Measurements from ENCODE around the gene NPRL2. TPM values are rescaled to one million over a fixed set of nuclear protein-coding genes. Genes with fewer than 3 reads are reported as not detected.

The NPRL2 gene
- total and polyA plus RNA-seq, 2 experiments from 2014 or later, result 17.9 to 28.9 TPM

- Histone ChIP-seq H2AFZ (no peak overlapping the region), H3K4me3 (no peak overlapping the region), H3K36me3 (ENCODE audit: low read depth) (no peaks in the 10 kb centered on the region), H3K9me2 (ENCODE audit: insufficient read depth) (no peaks in the 10 kb centered on the region), H3K4me2 (ENCODE audit: unreplicated experiment) (no peak overlapping the region), H3F3A (ENCODE audit: insufficient read depth) (peaks cover 5% of the 10 kb centered on the region), H3K27ac (no peak overlapping the region), H3K9me3 (ENCODE audit: low read depth) (no peaks in the 10 kb centered on the region), H3K9ac (no peak overlapping the region), H3K4me1 (ENCODE audit: insufficient read depth) (peaks cover 21% of the 10 kb centered on the region), H4K20me1 (ENCODE audit: insufficient read depth) (no peaks in the 10 kb centered on the region), H3K79me2 (ENCODE audit: insufficient read depth) (peaks cover 39% of the 10 kb centered on the region), H3K27me3 (replicated peaks; ENCODE audit: insufficient read depth) (no peaks in the 10 kb centered on the region)
- WGBS, 2 experiments (ENCODE audit: low coverage in 1 of 2, low lambda C conversion rate in 2 of 2, missing lambda C conversion rate in 2 of 2), result 63 to 65% methylated on average over 5 of the region's 5 CpGs
- in situ Hi-C loops (cut with MboI), result no loop called here
- TF ChIP-seq EZH2 (IDR thresholded peaks at IDR 0.05; ENCODE audit: insufficient read depth, poor library complexity, severe bottlenecking), result no peak
- TF ChIP-seq EZH2phosphoT487 (IDR thresholded peaks at IDR 0.05; ENCODE audit: insufficient read depth, low read depth), result no peak
- DNase-seq, result no peak
Observed at GRCh38 chr3:50323614-50324199, 26.9 kb downstream of the NPRL2 start.

- Histone ChIP-seq H3K9me2 (ENCODE audit: insufficient read depth) (no peaks in the 10 kb centered on the region), H3K79me2 (ENCODE audit: insufficient read depth) (peaks cover 44% of the 10 kb centered on the region), H3K4me2 (ENCODE audit: unreplicated experiment) (no peak overlapping the region), H3K4me1 (ENCODE audit: insufficient read depth) (peaks cover 17% of the 10 kb centered on the region), H4K20me1 (ENCODE audit: insufficient read depth) (no peaks in the 10 kb centered on the region), H3K36me3 (ENCODE audit: low read depth) (no peaks in the 10 kb centered on the region), H3K27me3 (replicated peaks; ENCODE audit: insufficient read depth) (no peaks in the 10 kb centered on the region), H3F3A (ENCODE audit: insufficient read depth) (no peaks in the 10 kb centered on the region), H3K4me3 (no peak overlapping the region), H3K9ac (no peak overlapping the region), H3K27ac (no peak overlapping the region), H3K9me3 (ENCODE audit: low read depth) (no peaks in the 10 kb centered on the region), H2AFZ (no peak overlapping the region)
- TF ChIP-seq EZH2 (IDR thresholded peaks at IDR 0.05; ENCODE audit: insufficient read depth, poor library complexity, severe bottlenecking) (no peak), EZH2phosphoT487 (IDR thresholded peaks at IDR 0.05; ENCODE audit: insufficient read depth, low read depth) (no peak)
- DNase-seq, result no peak
- in situ Hi-C loops (cut with MboI), result no loop called here
- WGBS, 2 experiments (ENCODE audit: low coverage in 1 of 2, low lambda C conversion rate in 2 of 2, missing lambda C conversion rate in 2 of 2), result 57 to 64% methylated on average over 4 of the region's 4 CpGs
Observed at GRCh38 chr3:50323092-50323600, 27.4 kb downstream of the NPRL2 start.

DNA sequence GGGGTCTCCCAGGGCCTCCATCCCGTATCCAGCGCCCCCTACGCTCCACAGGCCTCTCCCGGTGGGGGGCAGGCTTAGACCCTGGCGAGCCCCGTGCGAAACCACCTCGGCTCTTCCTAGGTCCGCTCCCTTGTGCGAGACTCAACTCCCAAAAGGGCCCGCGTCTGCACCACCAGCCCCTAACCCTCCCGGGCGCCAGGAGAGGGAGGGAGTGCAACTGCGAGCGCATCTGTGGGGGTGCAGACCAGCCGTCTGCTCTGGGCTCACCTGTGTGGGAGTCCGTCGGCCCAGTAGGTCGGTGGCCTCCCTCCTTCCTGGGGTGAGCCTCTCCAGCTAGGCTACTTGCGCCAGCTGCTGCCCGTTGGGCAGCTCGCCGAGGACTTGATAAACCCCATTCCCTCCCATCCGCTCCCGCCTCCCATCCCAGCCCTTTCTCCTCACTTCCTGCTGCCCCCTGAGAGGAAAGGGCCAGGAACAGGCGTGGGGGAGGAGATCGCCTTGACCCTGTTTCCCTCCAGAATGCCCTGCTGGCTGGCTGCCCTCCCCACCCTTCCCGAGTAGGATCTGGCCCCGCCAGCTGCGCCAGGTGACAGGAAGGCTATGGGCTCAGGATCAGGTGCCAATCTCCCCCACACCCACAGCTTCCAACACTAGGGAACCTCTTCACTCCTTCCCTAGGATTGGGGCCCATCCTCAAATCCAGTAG is 28.0 kb downstream of the NPRL2 start, which contains the start of gene HYAL2:
Gene HYAL2, minus strand, starts transcription at position 360 of the 706 bp plus-strand sequence. CDS start 2,256 bp downstream, outside the sequence.
- Histone ChIP-seq H3F3A (ENCODE audit: insufficient read depth) (no peaks in the 10 kb centered on the region), H3K9me3 (ENCODE audit: low read depth) (no peaks in the 10 kb centered on the region), H3K4me2 (ENCODE audit: unreplicated experiment) (peak within 1 kb of the TSS; percentile 91), H4K20me1 (ENCODE audit: insufficient read depth) (no peaks in the 10 kb centered on the region), H3K4me3 (peak within 1 kb of the TSS; percentile 91), H3K9me2 (ENCODE audit: insufficient read depth) (no peaks in the 10 kb centered on the region), H2AFZ (peak within 1 kb of the TSS; percentile 93), H3K9ac (peak within 1 kb of the TSS; percentile 96), H3K36me3 (ENCODE audit: low read depth) (no peaks in the 10 kb centered on the region), H3K27ac (peak within 1 kb of the TSS; percentile 90), H3K4me1 (ENCODE audit: insufficient read depth) (peaks cover 17% of the 10 kb centered on the region), H3K27me3 (replicated peaks; ENCODE audit: insufficient read depth) (no peaks in the 10 kb centered on the region), H3K79me2 (ENCODE audit: insufficient read depth) (peaks cover 41% of the 10 kb centered on the region)
- WGBS, 2 experiments (ENCODE audit: low coverage in 1 of 2, low lambda C conversion rate in 2 of 2, missing lambda C conversion rate in 2 of 2), result 64 to 69% methylated on average over 28 to 31 of the region's 31 CpGs
- DNase-seq, result no peak
- in situ Hi-C loops (cut with MboI), result no loop called here
- no peak for TF ChIP-seq EZH2phosphoT487 (IDR thresholded peaks at IDR 0.05; ENCODE audit: insufficient read depth, low read depth)

DNA sequence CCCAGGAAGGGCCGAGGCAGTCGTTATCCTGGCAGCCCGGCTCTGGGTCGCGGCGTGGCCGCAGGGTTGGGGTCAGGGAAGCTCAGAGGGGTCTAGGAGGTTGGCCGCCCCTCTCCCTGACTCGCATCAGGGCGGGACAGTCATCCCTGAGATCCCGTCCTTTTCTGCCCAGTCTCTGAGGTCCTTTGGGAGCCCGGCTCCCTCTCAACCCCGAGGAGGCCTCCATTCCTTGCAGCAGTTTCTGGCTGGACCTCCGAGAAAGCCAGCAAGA is 28.5 kb downstream of the NPRL2 start:
- H4K20me1 ChIP-seq (ENCODE audit: insufficient read depth), result no peaks in the 10 kb centered on the region
- H3K9me2 ChIP-seq (ENCODE audit: insufficient read depth), result no peaks in the 10 kb centered on the region
- no peaks in the 10 kb centered on the region for H3K27me3 ChIP-seq (replicated peaks; ENCODE audit: insufficient read depth)
- peaks cover 36% of the 10 kb centered on the region for H3K79me2 ChIP-seq (ENCODE audit: insufficient read depth)
- no peak for DNase-seq
- TF ChIP-seq EZH2phosphoT487 (IDR thresholded peaks at IDR 0.05; ENCODE audit: insufficient read depth, low read depth) (no peak), EZH2 (IDR thresholded peaks at IDR 0.05; ENCODE audit: insufficient read depth, poor library complexity, severe bottlenecking) (no peak)
- H3F3A ChIP-seq (ENCODE audit: insufficient read depth), result no peaks in the 10 kb centered on the region
- H3K4me2 ChIP-seq (ENCODE audit: unreplicated experiment), result peak overlapping the region; percentile 91
- peak overlapping the region; percentile 96 for H3K9ac ChIP-seq
- in situ Hi-C loops (cut with MboI), result no loop called here
- H3K4me1 ChIP-seq (ENCODE audit: insufficient read depth), result peaks cover 14% of the 10 kb centered on the region
- H3K4me3 ChIP-seq, result peak overlapping the region; percentile 91
- WGBS, 2 experiments (ENCODE audit: low coverage in 1 of 2, low lambda C conversion rate in 2 of 2, missing lambda C conversion rate in 2 of 2), result 30 to 46% methylated on average over 11 to 14 of the region's 14 CpGs
- H3K27ac ChIP-seq, result no peak overlapping the region
- H3K9me3 ChIP-seq (ENCODE audit: low read depth), result no peaks in the 10 kb centered on the region
- peak overlapping the region; percentile 93 for H2AFZ ChIP-seq
- H3K36me3 ChIP-seq (ENCODE audit: low read depth), result no peaks in the 10 kb centered on the region
